MM.1S (cell line): ENCODE data around the gene LRRC56.

Experiments
- EZH2 ChIP-seq: fragments of 300-600 bp; sonication (generic); optimal IDR thresholded peaks from 2 replicates; pipeline ENCODE3; 2017; ENCODE audit warnings: low read depth, mild to moderate bottlenecking, antibody characterized with exemption, low read length, mixed read lengths
- EZH2phosphoT487 ChIP-seq: fragments of 300-600 bp; sonication (generic); IDR thresholded peaks from 2 replicates; pipeline ENCODE4 v1.6.1; 2018; ENCODE audit warnings: antibody characterized with exemption, low read length
- TF ChIP-seq, protein P1 (sequence below): fragments of 300-600 bp; sonication (generic); IDR thresholded peaks from 2 replicates; pipeline ENCODE4 v1.5.1; 2016; ENCODE audit warnings: antibody characterized with exemption, low read length, mixed read lengths

- TF ChIP-seq, protein P1, sequence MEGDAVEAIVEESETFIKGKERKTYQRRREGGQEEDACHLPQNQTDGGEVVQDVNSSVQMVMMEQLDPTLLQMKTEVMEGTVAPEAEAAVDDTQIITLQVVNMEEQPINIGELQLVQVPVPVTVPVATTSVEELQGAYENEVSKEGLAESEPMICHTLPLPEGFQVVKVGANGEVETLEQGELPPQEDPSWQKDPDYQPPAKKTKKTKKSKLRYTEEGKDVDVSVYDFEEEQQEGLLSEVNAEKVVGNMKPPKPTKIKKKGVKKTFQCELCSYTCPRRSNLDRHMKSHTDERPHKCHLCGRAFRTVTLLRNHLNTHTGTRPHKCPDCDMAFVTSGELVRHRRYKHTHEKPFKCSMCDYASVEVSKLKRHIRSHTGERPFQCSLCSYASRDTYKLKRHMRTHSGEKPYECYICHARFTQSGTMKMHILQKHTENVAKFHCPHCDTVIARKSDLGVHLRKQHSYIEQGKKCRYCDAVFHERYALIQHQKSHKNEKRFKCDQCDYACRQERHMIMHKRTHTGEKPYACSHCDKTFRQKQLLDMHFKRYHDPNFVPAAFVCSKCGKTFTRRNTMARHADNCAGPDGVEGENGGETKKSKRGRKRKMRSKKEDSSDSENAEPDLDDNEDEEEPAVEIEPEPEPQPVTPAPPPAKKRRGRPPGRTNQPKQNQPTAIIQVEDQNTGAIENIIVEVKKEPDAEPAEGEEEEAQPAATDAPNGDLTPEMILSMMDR, result no peak
- TF ChIP-seq EZH2 (no peak), EZH2phosphoT487 (no peak)
Measured at GRCh38 chr11:504053-504993, 33.0 kb upstream of the LRRC56 start.
